Nephron progenitor cell (in vitro differentiated cells): ENCODE measurements around the gene TMEM244.

ENCODE experiments used
- DNase-seq: peaks from one replicate; pipeline ENCODE4 v3.0.0; 2021
- H3K27ac Mint-ChIP-seq: 2 replicates; pipeline ENCODE4 v1.8.0; 2021; ENCODE audit warnings: mild to moderate bottlenecking, moderate library complexity, mixed read lengths
- H3K27me3 Mint-ChIP-seq: 2 replicates; pipeline ENCODE4 v1.8.0; 2021; ENCODE audit warnings: mild to moderate bottlenecking, low read depth, mixed read lengths; ENCODE audit not compliant: poor library complexity
- H3K36me3 Mint-ChIP-seq: 2 replicates; pipeline ENCODE4 v1.8.0; 2021; ENCODE audit warnings: low read depth, mixed read lengths
- H3K4me1 Mint-ChIP-seq: 2 replicates; pipeline ENCODE4 v1.8.0; 2021; ENCODE audit warnings: mixed read lengths
- H3K4me3 Mint-ChIP-seq: 2 replicates; pipeline ENCODE4 v1.8.0; 2021; ENCODE audit warnings: mild to moderate bottlenecking, moderate library complexity, mixed read lengths
- H3K9me3 Mint-ChIP-seq: 2 replicates; pipeline ENCODE4 v1.8.0; 2021; ENCODE audit warnings: mild to moderate bottlenecking, moderate library complexity, mixed read lengths
- TF ChIP-seq, protein P1 (sequence below): fragments of 200-600 bp; sonication (generic); IDR thresholded peaks from 2 replicates; pipeline ENCODE4 v1.5.0; 2021; ENCODE audit warnings: antibody characterized with exemption

Gene TMEM244

DNA sequence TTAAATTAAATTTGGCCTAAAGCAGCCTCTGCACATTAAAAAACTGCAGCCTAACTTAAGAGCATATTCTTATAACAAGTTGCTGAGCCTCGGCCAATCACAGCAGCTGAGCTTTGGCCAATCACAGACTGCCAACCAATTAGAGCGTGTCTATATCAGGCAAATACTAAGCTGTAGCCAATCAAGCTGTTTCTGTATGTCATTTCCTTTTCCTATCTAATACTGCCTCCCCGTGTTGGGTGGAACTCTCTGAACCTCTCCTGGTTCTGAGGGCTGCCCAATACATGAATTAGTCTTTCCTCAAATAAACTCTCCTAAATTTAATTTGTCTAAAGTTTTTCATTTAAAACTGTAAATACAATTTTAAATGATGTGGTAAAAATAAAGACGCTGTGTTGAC, 3.9 kb upstream of the TMEM244 start:
- Mint-ChIP-seq H3K27ac (no peak overlapping the region), H3K36me3 (no peaks in the 10 kb centered on the region)
- TF ChIP-seq, protein P1, sequence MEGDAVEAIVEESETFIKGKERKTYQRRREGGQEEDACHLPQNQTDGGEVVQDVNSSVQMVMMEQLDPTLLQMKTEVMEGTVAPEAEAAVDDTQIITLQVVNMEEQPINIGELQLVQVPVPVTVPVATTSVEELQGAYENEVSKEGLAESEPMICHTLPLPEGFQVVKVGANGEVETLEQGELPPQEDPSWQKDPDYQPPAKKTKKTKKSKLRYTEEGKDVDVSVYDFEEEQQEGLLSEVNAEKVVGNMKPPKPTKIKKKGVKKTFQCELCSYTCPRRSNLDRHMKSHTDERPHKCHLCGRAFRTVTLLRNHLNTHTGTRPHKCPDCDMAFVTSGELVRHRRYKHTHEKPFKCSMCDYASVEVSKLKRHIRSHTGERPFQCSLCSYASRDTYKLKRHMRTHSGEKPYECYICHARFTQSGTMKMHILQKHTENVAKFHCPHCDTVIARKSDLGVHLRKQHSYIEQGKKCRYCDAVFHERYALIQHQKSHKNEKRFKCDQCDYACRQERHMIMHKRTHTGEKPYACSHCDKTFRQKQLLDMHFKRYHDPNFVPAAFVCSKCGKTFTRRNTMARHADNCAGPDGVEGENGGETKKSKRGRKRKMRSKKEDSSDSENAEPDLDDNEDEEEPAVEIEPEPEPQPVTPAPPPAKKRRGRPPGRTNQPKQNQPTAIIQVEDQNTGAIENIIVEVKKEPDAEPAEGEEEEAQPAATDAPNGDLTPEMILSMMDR = no peak

DNA sequence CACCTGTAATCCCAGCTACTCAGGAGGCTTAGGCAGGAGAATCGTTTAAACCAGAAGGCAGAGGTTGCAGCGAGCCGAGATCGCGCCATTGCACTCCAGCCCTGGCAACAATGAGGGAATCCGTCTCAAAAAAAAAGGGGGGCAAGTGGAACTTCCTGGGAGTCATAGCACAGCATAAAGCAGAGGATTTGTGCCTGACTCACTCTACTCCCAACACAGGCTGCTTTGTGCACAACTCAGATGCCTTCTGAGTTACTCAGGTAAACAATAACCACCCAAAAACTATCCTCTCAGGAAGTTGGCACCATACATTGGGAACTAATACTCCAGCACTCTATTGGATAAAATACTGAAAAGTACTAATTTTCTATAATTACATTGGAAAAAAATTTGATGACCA, 2.5 kb upstream of the TMEM244 start:
- TF ChIP-seq, protein P1 = no peak
- H3K4me1 Mint-ChIP-seq = no peaks in the 10 kb centered on the region
- no peak overlapping the region for H3K27ac Mint-ChIP-seq
- no peak for DNase-seq
- H3K9me3 Mint-ChIP-seq = no peaks in the 10 kb centered on the region
- no peaks in the 10 kb centered on the region for H3K36me3 Mint-ChIP-seq
- H3K27me3 Mint-ChIP-seq = no peaks in the 10 kb centered on the region
- H3K4me3 Mint-ChIP-seq = no peak overlapping the region

More for the DNA sequence above, 3.9 kb upstream of the TMEM244 start:
- no peak for DNase-seq
- no peaks in the 10 kb centered on the region for H3K27me3 Mint-ChIP-seq
- no peak overlapping the region for H3K4me3 Mint-ChIP-seq
- H3K9me3 Mint-ChIP-seq = no peaks in the 10 kb centered on the region
- H3K4me1 Mint-ChIP-seq = no peaks in the 10 kb centered on the region

DNA sequence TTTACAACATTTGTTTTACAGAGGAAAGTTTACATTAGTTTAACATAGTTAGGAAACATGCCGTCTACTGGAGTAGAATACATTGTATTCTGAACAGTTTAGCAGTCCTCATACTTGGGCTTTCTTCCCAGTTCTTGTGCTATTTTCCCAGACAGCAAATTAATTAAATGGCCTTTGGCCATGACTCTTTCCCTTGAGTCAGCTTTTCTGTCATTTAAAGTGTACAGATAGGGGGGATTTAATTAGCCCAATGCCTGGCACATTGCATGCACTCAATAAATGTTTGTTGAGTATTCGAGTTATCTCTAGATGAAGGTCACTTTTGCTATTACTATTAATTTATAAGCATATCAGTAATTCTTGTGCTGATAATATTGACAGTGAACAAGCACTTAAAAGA, 1.6 kb downstream of the TMEM244 start:
- Mint-ChIP-seq H3K36me3 (no peaks in the 10 kb centered on the region), H3K4me1 (no peaks in the 10 kb centered on the region), H3K9me3 (no peaks in the 10 kb centered on the region), H3K27me3 (no peaks in the 10 kb centered on the region), H3K4me3 (no peak overlapping the region), H3K27ac (no peak overlapping the region)
- no peak for DNase-seq
- TF ChIP-seq, protein P1 = no peak

DNA sequence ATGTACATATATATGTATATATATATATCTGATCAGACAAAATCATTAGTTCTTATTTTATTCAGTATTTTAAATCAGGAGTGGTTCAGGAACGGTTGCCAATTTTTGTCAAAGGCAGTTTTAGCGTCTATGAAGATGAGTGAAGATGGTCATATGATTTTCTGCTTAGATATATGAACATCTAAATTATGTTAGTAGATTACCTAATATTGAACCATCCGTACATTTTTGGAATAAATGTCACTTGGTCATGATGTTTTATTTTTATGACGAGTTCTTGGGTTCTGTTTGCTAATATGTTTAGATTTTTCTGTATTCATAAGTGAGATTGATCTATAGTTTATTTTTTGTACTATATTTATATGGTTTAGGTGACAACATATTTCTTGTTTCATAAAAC, 3.3 kb downstream of the TMEM244 start:
- TF ChIP-seq, protein P1 = no peak
- no peak overlapping the region for H3K4me3 Mint-ChIP-seq
- H3K27ac Mint-ChIP-seq = no peak overlapping the region
- no peaks in the 10 kb centered on the region for H3K36me3 Mint-ChIP-seq
- H3K27me3 Mint-ChIP-seq = no peaks in the 10 kb centered on the region
- H3K9me3 Mint-ChIP-seq = no peaks in the 10 kb centered on the region
- DNase-seq = no peak
- H3K4me1 Mint-ChIP-seq = no peaks in the 10 kb centered on the region

GRCh38 chr6:129853996-129854711, 7.0 kb downstream of the TMEM244 start:
- H3K9me3 Mint-ChIP-seq = no peaks in the 10 kb centered on the region
- H3K4me3 Mint-ChIP-seq = no peak overlapping the region
- H3K4me1 Mint-ChIP-seq = no peaks in the 10 kb centered on the region
- H3K36me3 Mint-ChIP-seq = no peaks in the 10 kb centered on the region
- no peak overlapping the region for H3K27ac Mint-ChIP-seq
- TF ChIP-seq, protein P1 = no peak
- DNase-seq = no peak
- no peaks in the 10 kb centered on the region for H3K27me3 Mint-ChIP-seq

DNA sequence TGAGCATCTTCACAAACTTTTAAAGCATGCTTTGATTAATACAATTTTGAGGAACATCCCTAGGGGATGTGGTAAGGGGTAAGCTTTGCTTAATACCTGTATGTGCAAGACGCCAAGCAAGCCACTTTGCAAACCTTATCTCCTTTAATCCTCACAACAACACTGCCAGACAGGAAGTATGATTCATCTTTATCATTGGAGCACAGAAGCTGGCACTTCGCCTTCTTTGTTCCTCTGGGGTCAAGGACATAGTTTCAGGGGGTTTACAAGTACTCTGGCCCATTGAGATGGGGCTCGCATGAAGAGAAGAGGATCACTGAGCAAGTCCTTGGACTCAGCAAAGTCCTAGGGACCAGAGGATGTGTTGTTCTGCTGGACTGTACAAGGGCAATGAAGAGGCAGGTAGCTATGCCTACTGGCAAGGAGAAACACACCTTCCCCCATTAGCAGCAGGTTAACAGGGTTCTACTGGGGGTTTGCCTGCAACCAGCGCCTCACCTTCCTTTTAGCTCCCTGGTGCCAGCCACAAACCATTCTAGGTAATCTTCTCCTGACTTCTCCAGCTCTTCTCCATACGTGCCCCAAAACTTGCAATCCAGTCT, 8.8 kb downstream of the TMEM244 start:
- Mint-ChIP-seq H3K27me3 (peaks cover 4% of the 10 kb centered on the region), H3K27ac (no peak overlapping the region), H3K9me3 (no peaks in the 10 kb centered on the region), H3K4me1 (no peaks in the 10 kb centered on the region), H3K4me3 (no peak overlapping the region), H3K36me3 (no peaks in the 10 kb centered on the region)
- TF ChIP-seq, protein P1 = no peak
- no peak for DNase-seq
